ENCODE measurements around the gene RRP1B. TPM values are rescaled to one million over a fixed set of nuclear protein-coding genes. Genes with fewer than 3 reads are reported as not detected.

The RRP1B gene
- total and polyA plus RNA-seq, 9 of the 15 experiments (the other 6 are each of a cell fraction or from before 2014, with no cell fraction given): 6.8 to 66.6 (median 41.9) TPM

- TF ChIP-seq, protein P1, sequence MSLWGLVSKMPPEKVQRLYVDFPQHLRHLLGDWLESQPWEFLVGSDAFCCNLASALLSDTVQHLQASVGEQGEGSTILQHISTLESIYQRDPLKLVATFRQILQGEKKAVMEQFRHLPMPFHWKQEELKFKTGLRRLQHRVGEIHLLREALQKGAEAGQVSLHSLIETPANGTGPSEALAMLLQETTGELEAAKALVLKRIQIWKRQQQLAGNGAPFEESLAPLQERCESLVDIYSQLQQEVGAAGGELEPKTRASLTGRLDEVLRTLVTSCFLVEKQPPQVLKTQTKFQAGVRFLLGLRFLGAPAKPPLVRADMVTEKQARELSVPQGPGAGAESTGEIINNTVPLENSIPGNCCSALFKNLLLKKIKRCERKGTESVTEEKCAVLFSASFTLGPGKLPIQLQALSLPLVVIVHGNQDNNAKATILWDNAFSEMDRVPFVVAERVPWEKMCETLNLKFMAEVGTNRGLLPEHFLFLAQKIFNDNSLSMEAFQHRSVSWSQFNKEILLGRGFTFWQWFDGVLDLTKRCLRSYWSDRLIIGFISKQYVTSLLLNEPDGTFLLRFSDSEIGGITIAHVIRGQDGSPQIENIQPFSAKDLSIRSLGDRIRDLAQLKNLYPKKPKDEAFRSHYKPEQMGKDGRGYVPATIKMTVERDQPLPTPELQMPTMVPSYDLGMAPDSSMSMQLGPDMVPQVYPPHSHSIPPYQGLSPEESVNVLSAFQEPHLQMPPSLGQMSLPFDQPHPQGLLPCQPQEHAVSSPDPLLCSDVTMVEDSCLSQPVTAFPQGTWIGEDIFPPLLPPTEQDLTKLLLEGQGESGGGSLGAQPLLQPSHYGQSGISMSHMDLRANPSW (CRISPR knock-in tag; IDR thresholded peaks at IDR 0.05): peak; percentile 91; the same call in 1 of the 2 replicates
- TF ChIP-seq HMG20A (CRISPR knock-in tag; conservative IDR thresholded peaks at IDR 0.05) (no peak), CTBP1 (IDR thresholded peaks at IDR 0.05; ENCODE audit: borderline replicate concordance) (peak; percentile 78; the same call in 1 of the 2 replicates), PHB (CRISPR knock-in tag; IDR thresholded peaks at IDR 0.05) (no peak), NRF1 (conservative IDR thresholded peaks at IDR 0.05 in 1 of 2, IDR thresholded peaks at IDR 0.05 in 1 of 2) (peak; percentile 73 to 76), BRF1 (IDR thresholded peaks at IDR 0.05; ENCODE audit: borderline replicate concordance, extremely low read depth, insufficient read length) (no peak), PRDM10 (IDR thresholded peaks at IDR 0.05; ENCODE audit: partially characterized antibody) (peak; percentile 22), POLR3A (IDR thresholded peaks at IDR 0.05; ENCODE audit: borderline replicate concordance, extremely low read depth, insufficient read depth, insufficient read length) (no peak), TCFL5 (CRISPR knock-in tag; conservative IDR thresholded peaks at IDR 0.05) (no peak), ZNF766 (CRISPR knock-in tag; conservative IDR thresholded peaks at IDR 0.05) (no peak), FOXM1 (IDR thresholded peaks at IDR 0.05; ENCODE audit: low read depth) (no peak), FOXM1 (CRISPR knock-in tag; IDR thresholded peaks at IDR 0.05; ENCODE audit: low read depth) (peak; percentile 16; the same call in 1 of the 2 replicates), PHTF2 (CRISPR knock-in tag; IDR thresholded peaks at IDR 0.05) (no peak), ZNF561 (CRISPR knock-in tag; conservative IDR thresholded peaks at IDR 0.05) (no peak), SUPT5H (IDR thresholded peaks at IDR 0.05) (peak; percentile 65)
- TF ChIP-seq, protein P2, sequence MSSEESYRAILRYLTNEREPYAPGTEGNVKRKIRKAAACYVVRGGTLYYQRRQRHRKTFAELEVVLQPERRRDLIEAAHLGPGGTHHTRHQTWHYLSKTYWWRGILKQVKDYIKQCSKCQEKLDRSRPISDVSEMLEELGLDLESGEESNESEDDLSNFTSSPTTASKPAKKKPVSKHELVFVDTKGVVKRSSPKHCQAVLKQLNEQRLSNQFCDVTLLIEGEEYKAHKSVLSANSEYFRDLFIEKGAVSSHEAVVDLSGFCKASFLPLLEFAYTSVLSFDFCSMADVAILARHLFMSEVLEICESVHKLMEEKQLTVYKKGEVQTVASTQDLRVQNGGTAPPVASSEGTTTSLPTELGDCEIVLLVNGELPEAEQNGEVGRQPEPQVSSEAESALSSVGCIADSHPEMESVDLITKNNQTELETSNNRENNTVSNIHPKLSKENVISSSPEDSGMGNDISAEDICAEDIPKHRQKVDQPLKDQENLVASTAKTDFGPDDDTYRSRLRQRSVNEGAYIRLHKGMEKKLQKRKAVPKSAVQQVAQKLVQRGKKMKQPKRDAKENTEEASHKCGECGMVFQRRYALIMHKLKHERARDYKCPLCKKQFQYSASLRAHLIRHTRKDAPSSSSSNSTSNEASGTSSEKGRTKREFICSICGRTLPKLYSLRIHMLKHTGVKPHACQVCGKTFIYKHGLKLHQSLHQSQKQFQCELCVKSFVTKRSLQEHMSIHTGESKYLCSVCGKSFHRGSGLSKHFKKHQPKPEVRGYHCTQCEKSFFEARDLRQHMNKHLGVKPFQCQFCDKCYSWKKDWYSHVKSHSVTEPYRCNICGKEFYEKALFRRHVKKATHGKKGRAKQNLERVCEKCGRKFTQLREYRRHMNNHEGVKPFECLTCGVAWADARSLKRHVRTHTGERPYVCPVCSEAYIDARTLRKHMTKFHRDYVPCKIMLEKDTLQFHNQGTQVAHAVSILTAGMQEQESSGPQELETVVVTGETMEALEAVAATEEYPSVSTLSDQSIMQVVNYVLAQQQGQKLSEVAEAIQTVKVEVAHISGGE (CRISPR knock-in tag; IDR thresholded peaks at IDR 0.05): peak in 2 of 3 experiments; percentile 1 to 88; a peak in 2 of 6 replicates
Measured at GRCh38 chr21:43718872-43719747, 59.8 kb downstream of the RRP1B start, which contains the start of gene PDXK (continued).

Data from K562 (cell line).